Measurements from ENCODE around the gene HOXA11. TPM values are rescaled to one million over a fixed set of nuclear protein-coding genes. Genes with fewer than 3 reads are reported as not detected.

Gene HOXA11
- total and polyA plus RNA-seq, 4 donors = not detected

DNA sequence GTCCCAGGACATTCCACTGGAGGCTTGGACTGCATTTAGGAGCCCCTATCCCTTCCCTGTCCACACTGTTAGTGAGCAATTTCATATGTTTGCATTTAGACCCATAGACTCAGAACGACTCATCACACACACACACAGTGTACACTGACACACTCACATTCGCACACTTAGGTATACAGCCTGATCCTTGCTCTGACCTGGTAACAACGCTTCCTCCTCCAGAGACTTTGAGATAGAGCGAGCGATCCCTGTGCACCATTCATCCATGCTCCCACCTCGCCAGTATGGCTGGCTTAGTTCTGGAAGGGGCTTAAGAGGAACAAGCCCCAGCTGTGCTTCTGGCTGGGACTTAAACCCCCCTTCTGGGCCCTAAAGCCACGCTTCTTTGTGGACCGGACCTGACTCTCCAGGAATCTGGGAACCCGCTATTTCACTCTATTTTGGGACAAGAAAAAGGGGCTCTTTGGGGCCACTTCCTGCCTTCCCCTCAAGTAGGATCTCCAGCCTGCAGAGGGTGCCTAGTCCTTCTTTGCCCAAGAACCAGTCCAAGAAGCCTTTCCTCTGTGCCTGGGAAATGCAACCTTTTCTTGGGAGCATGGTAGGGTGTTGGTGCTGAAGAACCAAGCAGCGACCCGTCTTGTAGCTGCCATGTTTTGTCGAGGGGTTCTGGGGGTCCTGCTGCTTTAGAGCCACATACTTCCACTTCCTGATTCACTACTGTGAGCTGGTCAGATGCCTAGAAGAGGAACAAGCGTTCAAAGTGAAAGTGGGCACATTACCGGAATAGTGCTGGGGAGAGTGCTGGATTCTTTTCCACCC is 15.9 kb upstream of the HOXA11 start:
- 14% methylated on average over 14 of the region's 14 CpGs for WGBS
- no peak overlapping the region for H3K9ac ChIP-seq (ENCODE audit: low read depth in 1 of 2, low read length in 2 of 2)
- DNase-seq (ENCODE audit: low spot score) = no peak
- TF ChIP-seq JUND (IDR thresholded peaks at IDR 0.05) (no peak), FOXA1 (IDR thresholded peaks at IDR 0.05) (no peak), HNF4A (conservative IDR thresholded peaks at IDR 0.05) (no peak), RXRA (IDR thresholded peaks at IDR 0.05) (no peak), RAD21 (IDR thresholded peaks at IDR 0.05) (no peak), TAF1 (conservative IDR thresholded peaks at IDR 0.05) (no peak), MAX (IDR thresholded peaks at IDR 0.05) (no peak), HNF4G (IDR thresholded peaks at IDR 0.05) (no peak), NR2F2 (IDR thresholded peaks at IDR 0.05) (no peak)
- TF ChIP-seq, protein P1, sequence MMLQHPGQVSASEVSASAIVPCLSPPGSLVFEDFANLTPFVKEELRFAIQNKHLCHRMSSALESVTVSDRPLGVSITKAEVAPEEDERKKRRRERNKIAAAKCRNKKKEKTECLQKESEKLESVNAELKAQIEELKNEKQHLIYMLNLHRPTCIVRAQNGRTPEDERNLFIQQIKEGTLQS (IDR thresholded peaks at IDR 0.05) = no peak
- peaks cover 19 to 37% (median 31%) of the 10 kb centered on the region in 4 donors for H3K4me1 ChIP-seq (ENCODE audit: control insufficient read depth in 4 of 4, insufficient read depth in 4 of 4, low read length in 3 of 4)
- H3K27me3 ChIP-seq (ENCODE audit: control insufficient read depth in 4 of 4, insufficient read depth in 4 of 4, low read length in 3 of 4) = peaks cover 5 to 51% (median 29%) of the 10 kb centered on the region in 4 donors
- H3K36me3 ChIP-seq (ENCODE audit: control insufficient read depth in 4 of 4, insufficient read depth in 3 of 4, low read depth in 1 of 4, low read length in 3 of 4) = no peaks in the 10 kb centered on the region
- H3K4me3 ChIP-seq (ENCODE audit: low read depth in 1 of 3, low read length in 3 of 3) = peak overlapping the region in 1 of 3 donors; percentile 46
- H3K9me3 ChIP-seq (ENCODE audit: control insufficient read depth in 4 of 4, low read length in 3 of 4) = peaks cover 0 to 9% (median 0%) of the 10 kb centered on the region in 4 donors
- H3K27ac ChIP-seq (ENCODE audit: low read depth in 1 of 2, low read length in 2 of 2) = no peak overlapping the region

- H3K36me3 ChIP-seq (ENCODE audit: control insufficient read depth in 4 of 4, insufficient read depth in 3 of 4, low read depth in 1 of 4, low read length in 3 of 4) = no peaks in the 10 kb centered on the region
- peak within 1 kb of the TSS in 1 of 3 donors; percentile 46 for H3K4me3 ChIP-seq (ENCODE audit: low read depth in 1 of 3, low read length in 3 of 3)
- DNase-seq (ENCODE audit: low spot score) = no peak
- H3K9ac ChIP-seq (ENCODE audit: low read depth in 1 of 2, low read length in 2 of 2) = no peak within 1 kb of the TSS
- peaks cover 19 to 34% (median 28%) of the 10 kb centered on the region in 4 donors for H3K4me1 ChIP-seq (ENCODE audit: control insufficient read depth in 4 of 4, insufficient read depth in 4 of 4, low read length in 3 of 4)
- H3K9me3 ChIP-seq (ENCODE audit: control insufficient read depth in 4 of 4, low read length in 3 of 4) = peaks cover 0 to 4% (median 0%) of the 10 kb centered on the region in 4 donors
- 3% methylated on average over 99 of the region's 99 CpGs for WGBS
- H3K27me3 ChIP-seq (ENCODE audit: control insufficient read depth in 4 of 4, insufficient read depth in 4 of 4, low read length in 3 of 4) = peaks cover 7 to 50% (median 29%) of the 10 kb centered on the region in 4 donors
- H3K27ac ChIP-seq (ENCODE audit: low read depth in 1 of 2, low read length in 2 of 2) = no peak within 1 kb of the TSS
- TF ChIP-seq TAF1 (conservative IDR thresholded peaks at IDR 0.05) = no peak
- TF ChIP-seq GABPA (IDR thresholded peaks at IDR 0.05 in 1 of 2, conservative IDR thresholded peaks at IDR 0.05 in 1 of 2) = no peak
- no peak for TF ChIP-seq ZBTB33 (IDR thresholded peaks at IDR 0.05)
- TF ChIP-seq RXRA (IDR thresholded peaks at IDR 0.05) = no peak
- no peak for TF ChIP-seq SP1 (IDR thresholded peaks at IDR 0.05)
- TF ChIP-seq HNF4A (conservative IDR thresholded peaks at IDR 0.05) = no peak
- TF ChIP-seq RAD21 (IDR thresholded peaks at IDR 0.05) = no peak
- TF ChIP-seq NR2F2 (IDR thresholded peaks at IDR 0.05) = no peak
- no peak for TF ChIP-seq EGR1 (IDR thresholded peaks at IDR 0.05; ENCODE audit: low read depth in 2 of 2)
- no peak for TF ChIP-seq JUND (IDR thresholded peaks at IDR 0.05)
- TF ChIP-seq, protein P1 (IDR thresholded peaks at IDR 0.05) = no peak
- no peak for TF ChIP-seq FOXA1 (IDR thresholded peaks at IDR 0.05)
- TF ChIP-seq, protein P2, sequence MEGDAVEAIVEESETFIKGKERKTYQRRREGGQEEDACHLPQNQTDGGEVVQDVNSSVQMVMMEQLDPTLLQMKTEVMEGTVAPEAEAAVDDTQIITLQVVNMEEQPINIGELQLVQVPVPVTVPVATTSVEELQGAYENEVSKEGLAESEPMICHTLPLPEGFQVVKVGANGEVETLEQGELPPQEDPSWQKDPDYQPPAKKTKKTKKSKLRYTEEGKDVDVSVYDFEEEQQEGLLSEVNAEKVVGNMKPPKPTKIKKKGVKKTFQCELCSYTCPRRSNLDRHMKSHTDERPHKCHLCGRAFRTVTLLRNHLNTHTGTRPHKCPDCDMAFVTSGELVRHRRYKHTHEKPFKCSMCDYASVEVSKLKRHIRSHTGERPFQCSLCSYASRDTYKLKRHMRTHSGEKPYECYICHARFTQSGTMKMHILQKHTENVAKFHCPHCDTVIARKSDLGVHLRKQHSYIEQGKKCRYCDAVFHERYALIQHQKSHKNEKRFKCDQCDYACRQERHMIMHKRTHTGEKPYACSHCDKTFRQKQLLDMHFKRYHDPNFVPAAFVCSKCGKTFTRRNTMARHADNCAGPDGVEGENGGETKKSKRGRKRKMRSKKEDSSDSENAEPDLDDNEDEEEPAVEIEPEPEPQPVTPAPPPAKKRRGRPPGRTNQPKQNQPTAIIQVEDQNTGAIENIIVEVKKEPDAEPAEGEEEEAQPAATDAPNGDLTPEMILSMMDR (IDR thresholded peaks at IDR 0.05; ENCODE audit: low read depth, low read length, missing input control) = no peak
These were observed 15.1 kb upstream of the HOXA11 start, which contains the start of gene HOXA13 for GRCh38 chr7:27199849-27200760. TSS of gene HOXA13 (minus strand) at chr7:27200091. CDS start at chr7:27200077, 14 bp downstream.
